Measurements from ENCODE around the gene SYPL1.

DNA sequence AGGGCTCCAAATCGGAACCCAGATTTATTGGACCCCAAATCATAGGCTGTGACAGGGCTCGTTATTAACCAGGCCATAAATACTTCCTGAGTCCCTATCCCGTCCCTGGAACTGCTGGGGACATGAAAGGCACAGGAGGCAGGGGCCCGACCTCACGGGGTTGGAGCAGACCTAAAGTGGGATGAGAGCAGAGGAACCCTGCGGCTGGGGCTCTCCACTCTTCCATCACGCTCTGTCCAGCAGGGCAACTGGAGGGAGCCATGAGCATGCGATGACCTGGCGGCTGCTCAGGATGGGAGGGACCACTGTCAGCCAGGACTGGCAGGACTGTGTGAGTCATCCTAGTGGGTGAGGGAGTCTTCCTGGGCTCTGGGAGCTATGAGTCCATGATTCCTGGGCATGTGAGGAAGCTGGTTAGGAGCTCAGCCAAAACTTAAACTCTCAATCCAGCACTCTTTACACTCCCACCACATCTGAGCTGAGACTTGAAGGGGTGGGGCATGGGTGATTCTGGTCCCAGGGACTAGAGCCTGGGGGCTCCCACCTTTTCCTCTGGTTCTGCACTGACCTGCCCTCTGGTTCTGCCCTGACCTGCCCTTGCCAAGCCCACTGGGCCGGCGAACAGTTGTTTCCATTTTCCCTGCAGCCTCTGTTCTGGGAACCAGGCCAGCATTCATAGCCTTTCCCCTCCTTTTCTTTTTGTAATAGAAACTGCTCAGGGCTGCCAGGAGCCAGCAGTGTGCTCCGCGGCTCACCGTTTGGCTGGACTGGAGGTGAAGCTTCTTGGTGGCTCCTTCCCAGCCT, 47.1 kb downstream of the SYPL1 start:
- TF ChIP-seq CTCF (IDR thresholded peaks at IDR 0.05) = no peak
- TF ChIP-seq SIN3A (IDR thresholded peaks at IDR 0.05; ENCODE audit: borderline replicate concordance, insufficient read depth, low read depth, low read length) = no peak
- peak; percentile 64 for TF ChIP-seq POLR2AphosphoS5 (IDR thresholded peaks at IDR 0.05; ENCODE audit: low read depth, low read length)

Data from Panc1 (cell line).